Stimulated activated CD8-positive, alpha-beta memory T cell treated with anti-CD3 and anti-CD28 coated beads, Interleukin-7, amount 100 ng/mL, for 48 hours (primary cell): Measurements from ENCODE around the gene XDH.

Experiments used
- DNase-seq, 2 donors: peaks; one replicate each; pipeline ENCODE4 v3.0.0-alpha.2; 2020; ENCODE audit warnings: low read depth in 1 of 2; ENCODE audit errors: extremely low read depth in 1 of 2

Gene XDH

GRCh38 chr2:31333046-31333445 is 81.5 kb downstream of the XDH start:
- DNase-seq = no peak

GRCh38 chr2:31332521-31332920 is 82.0 kb downstream of the XDH start:
- DNase-seq = no peak

GRCh38 chr2:31331156-31331555 is 83.4 kb downstream of the XDH start:
- DNase-seq = no peak

GRCh38 chr2:31329081-31329625 is 85.4 kb downstream of the XDH start:
- DNase-seq = no peak

- no peak for DNase-seq
Observed at GRCh38 chr2:31328026-31328425, 86.5 kb downstream of the XDH start.

DNA sequence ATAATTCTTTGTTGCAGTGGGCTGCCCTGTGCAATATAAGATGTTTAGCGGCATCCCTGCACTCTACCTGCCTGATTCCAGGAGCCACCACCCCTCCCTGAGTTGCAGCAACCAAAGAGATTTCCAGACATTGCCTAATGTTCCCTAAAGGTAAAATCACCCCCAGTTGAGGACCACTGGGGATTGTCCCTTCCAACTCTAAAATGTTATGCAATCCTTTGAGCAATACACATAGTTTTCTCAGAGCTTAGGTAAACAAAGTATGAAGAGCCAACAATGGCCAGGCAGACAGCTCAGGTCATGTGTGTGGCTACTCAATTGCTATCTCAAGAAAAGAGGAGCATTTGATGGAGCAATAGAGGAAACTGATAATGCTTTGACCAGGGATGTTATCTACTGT is 87.0 kb downstream of the XDH start:
- DNase-seq = no peak

- no peak for DNase-seq
Observed at GRCh38 chr2:31324016-31324633, 90.4 kb downstream of the XDH start.

- no peak for DNase-seq
Observed at GRCh38 chr2:31322371-31322770, 92.2 kb downstream of the XDH start.

DNA sequence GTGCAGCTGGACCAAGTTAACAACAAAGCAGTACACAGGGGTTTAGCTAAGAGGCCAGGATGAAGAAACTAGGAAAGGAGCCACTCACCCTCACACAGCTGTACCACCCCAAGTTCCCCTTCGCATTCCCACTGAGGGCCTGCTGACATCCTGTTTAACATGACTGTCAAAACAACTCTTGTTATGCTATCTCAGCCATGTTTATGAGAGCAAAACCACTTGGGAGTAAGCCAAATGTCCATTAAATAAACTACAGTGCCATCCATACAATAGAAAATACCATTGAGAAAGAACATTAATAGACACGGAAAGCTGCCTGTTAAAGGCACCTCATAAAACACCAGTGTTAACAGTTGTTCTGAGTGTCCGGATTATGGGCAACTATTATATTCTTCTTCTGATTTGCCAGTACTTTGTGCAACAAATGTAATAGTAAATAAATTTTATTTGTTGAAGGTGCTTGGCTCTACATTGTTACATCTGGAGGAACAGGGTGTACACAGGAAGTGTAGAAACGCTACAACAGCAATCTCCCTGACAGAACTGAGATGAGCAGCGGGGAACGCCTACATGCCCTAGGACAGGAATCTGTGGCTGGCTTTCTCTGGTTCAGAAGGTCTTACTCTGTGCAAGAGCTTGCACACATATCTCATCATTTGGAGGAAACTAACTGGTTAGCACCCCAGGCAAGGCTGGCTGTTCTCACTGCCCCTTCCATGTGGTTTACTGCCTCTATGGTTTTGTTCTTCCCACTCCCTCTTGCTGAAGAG is 95.0 kb downstream of the XDH start:
- DNase-seq = peak in 1 of 2 donors; percentile 1

GRCh38 chr2:31318361-31319336 is 95.9 kb downstream of the XDH start:
- peak; percentile 9 to 14 for DNase-seq

GRCh38 chr2:31317396-31317795 is 97.1 kb downstream of the XDH start:
- DNase-seq = no peak

GRCh38 chr2:31314761-31315160 is 99.8 kb downstream of the XDH start:
- no peak for DNase-seq

GRCh38 chr2:31312898-31313297 is 101.6 kb downstream of the XDH start:
- no peak for DNase-seq

DNA sequence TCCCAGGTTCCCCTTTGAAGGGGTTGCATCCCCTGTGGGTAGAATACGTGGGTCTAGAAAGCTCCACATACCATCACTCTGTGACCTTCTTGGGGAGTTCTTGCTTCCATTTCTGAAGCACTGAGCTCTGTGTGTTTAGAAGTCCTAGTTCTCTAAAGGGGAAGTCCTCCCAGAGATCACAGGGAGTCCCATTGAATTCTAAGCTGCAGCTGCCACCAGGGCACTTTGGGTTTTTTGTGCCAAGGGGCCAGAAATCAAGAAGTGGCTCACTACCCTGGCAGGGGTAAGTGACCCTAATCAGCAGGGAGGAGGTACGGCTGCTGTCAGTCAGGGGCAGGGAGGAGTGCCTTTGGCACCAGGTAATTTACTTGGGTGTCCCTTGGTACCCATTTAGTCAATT is 109.7 kb downstream of the XDH start:
- DNase-seq = no peak

- no peak for DNase-seq
Observed at GRCh38 chr2:31302940-31303563, 111.5 kb downstream of the XDH start.

DNA sequence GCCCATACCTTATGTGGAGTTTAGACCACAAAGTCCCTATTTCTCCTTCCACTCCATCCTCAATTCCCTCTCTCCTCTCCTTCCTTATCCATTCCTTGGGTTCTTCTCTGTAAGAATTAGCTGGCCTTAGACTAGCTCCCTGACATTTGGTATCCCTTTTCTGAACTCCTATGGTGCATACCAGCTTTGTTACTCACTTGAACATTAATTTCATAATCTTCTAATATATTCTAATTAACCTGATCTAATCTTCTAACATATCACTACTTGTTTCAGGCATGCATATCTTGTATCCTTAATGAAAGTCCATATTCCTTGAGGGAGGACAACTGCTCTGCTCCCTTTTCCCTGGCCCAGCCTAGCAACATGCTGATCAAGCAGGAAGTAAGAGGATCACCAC is 114.2 kb downstream of the XDH start:
- no peak for DNase-seq

DNA sequence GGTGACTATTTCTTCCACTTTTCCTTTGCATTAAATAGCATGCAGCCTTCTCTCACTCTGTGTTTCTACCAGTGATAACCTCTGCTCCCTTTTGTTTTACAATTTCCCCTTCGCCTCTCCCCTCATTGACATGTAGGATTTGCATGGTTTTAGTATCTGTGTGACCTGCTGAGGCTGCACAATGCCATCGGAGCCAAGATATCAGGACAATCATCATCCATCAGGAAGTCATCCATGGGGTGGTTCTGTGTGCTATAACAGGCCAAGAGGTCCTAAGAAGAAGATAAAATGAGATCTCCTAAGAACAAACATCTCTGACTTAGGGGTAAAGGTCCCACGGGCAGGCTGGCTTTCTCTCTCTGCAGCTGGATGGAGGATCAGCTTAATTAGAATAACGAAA is 115.0 kb downstream of the XDH start:
- no peak for DNase-seq

GRCh38 chr2:31297751-31298150 is 116.8 kb downstream of the XDH start:
- no peak for DNase-seq

DNA sequence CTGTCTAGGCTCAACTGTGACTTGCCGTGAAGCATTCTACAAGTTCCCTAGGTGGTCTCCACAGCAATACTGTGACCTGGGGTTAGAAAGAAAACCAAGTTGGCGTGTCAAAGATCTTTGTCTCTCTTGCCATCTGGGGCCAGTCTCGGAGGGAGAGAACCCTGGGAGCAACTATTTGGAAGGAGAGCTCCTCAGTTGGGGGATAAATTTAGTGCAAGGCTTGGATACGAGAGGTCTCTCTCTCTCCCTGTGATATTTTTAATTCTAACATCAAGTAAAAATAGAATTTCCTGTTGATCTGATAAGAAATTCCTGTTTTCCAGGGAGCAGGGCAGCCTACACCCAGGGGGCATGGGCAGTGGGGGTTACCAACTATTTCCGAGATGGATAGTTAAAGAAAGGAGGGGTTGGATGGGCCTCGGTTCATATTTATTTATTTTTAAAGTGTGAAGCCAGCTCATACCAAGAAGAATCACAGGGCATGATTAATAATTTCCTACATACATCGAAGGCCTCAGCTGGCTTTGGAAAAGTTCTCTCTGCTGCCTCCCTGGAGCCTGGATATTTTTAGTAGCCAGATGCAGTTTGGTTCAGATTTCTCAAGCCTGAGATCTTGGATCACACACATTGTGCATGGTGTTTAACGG is 117.8 kb downstream of the XDH start:
- DNase-seq = no peak

DNA sequence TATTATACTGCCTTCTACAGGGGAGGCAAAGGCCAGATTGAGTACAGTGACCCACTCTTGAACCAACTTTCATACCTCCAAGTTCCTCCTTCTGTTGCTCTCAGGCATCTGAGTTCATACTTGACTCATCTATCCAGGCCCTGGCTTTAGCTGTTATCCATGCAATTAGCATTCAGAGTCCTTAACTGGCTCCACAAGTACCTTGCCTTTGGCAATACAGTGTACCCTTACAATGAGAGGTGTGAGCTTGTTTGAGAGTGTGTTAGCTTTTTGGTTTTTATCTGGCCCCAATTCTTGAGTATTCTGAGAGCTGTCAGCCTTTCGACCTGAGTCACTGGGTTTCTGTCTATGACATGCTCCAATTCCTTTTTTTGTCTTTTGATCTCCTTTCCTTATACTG is 120.3 kb downstream of the XDH start:
- no peak for DNase-seq
